ENCODE measurements around the gene EIF3A. TPM values are rescaled to one million over a fixed set of nuclear protein-coding genes. Genes with fewer than 3 reads are reported as not detected.

Gene EIF3A
- total RNA-seq, 1 experiment from 2014 or later: 89.3 TPM

DNA sequence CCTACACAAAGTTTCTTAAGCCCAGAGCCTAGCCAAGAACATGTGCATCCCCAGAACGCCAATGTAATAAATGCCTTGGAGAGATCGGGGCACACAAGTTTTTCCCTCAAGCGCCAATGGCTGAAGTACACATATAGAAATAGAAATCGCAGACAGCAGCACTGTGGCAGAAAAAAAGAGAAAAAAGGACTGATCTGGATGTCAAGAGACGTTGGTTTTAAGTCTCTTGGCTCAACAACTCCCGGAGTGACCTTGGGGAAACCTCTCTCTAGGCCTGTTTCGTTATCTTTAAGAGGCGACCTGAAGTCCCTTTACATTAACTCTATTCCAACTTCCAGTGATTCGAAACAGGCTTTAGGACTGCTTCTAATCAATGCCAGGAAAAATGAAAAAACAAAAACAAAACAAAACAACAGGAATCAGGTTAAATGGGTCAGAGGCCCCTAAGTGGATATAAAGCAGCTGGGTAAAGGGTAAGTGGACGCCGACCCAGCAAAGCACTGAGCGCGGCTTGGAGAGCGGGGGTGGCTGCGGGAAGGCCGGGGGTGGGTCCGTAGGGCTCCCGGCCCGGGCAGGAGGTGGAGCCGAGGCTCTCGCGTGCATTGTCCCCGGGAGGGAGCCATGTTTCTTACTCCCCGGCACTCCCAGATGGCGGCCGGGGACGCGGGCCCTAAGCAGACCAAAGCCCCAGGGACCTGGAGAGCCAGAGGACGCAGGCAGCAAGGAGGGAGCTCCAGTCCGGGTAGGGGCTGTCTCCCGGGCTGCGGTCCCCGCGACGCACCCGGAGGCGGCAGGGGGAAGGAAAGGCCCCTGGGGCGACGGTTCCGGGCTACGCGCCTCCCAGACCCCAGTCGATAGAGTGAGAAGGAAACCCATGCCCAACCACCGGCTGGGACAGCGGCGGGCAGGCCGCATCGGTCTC lies 757 bp downstream of the EIF3A start:
- peak; percentile 86 for DNase-seq

DNA sequence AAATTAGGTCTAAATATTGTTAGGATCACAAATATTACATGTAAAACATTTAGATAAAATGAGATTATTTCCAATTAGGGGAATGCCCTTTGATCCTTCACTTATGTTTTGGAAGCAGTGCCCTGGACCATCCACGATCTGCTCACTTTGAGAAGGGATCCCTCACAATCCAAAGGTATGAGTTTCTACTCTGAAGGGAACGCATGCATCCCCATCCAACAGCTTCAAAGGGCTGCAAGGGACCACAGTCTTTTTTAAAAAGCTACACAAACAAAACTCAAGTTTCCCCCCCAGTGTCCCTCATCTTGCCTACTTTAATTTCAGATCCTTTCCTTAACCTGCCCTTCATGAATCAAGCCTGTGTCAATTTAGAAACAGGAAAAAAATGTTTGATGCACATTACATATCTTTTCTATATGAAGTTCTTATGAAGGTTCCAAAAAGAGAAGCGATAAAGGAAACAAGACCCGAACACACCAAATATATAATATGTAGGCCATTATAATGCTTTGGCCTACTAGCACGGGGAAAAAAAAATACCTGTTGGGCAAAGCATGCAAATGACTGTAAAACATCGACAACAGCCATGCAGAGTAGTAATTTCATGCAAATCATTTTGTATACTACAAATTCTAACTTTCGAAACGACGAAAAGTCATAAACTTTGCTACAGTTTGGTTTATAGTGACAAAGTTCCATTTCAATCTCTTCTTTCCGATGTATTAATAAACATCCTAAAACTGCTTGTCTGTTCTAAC lies 2.0 kb downstream of the EIF3A start:
- no peak for DNase-seq
- Histone ChIP-seq H3K36me3 (replicated peaks; ENCODE audit: control insufficient read depth, insufficient read depth, low read length) (peaks cover 2% of the 10 kb centered on the region; the same call in 1 of the 2 replicates), H3K27me3 (ENCODE audit: control insufficient read depth, insufficient read depth, low read length) (no peaks in the 10 kb centered on the region), H3K4me3 (ENCODE audit: insufficient read depth, low read depth, low read length) (peak overlapping the region; percentile 99; the same call in 1 of the 2 replicates)

More for the DNA sequence above, 757 bp downstream of the EIF3A start:
- Histone ChIP-seq H3K4me3 (ENCODE audit: insufficient read depth, low read depth, low read length) (peak overlapping the region; percentile 99), H3K27me3 (ENCODE audit: control insufficient read depth, insufficient read depth, low read length) (no peaks in the 10 kb centered on the region), H3K36me3 (replicated peaks; ENCODE audit: control insufficient read depth, insufficient read depth, low read length) (peaks cover 2% of the 10 kb centered on the region; the same call in 1 of the 2 replicates)

DNA sequence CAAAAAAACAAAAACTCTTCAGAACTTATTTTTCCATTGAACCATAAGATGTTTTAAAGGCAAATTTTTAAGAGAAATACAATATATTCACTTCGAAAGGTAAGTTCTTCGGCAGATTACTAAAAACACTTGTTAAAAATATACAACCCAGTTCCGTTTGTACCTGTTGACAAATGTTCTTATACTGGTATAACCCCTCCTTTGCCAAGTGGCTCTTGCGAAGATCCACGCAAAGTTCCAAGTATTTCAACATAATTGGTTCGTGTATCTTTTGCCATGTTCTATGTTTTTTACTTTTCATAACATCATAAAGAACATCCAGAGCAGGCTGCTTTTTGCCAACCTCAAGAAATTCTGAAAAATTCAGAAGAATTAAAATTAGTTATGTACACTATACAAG lies 7.0 kb downstream of the EIF3A start:
- Histone ChIP-seq H3K4me3 (ENCODE audit: insufficient read depth, low read depth, low read length) (no peak overlapping the region), H3K27me3 (ENCODE audit: control insufficient read depth, insufficient read depth, low read length) (no peaks in the 10 kb centered on the region), H3K36me3 (replicated peaks; ENCODE audit: control insufficient read depth, insufficient read depth, low read length) (peaks cover 34% of the 10 kb centered on the region)
- no peak for DNase-seq

DNA sequence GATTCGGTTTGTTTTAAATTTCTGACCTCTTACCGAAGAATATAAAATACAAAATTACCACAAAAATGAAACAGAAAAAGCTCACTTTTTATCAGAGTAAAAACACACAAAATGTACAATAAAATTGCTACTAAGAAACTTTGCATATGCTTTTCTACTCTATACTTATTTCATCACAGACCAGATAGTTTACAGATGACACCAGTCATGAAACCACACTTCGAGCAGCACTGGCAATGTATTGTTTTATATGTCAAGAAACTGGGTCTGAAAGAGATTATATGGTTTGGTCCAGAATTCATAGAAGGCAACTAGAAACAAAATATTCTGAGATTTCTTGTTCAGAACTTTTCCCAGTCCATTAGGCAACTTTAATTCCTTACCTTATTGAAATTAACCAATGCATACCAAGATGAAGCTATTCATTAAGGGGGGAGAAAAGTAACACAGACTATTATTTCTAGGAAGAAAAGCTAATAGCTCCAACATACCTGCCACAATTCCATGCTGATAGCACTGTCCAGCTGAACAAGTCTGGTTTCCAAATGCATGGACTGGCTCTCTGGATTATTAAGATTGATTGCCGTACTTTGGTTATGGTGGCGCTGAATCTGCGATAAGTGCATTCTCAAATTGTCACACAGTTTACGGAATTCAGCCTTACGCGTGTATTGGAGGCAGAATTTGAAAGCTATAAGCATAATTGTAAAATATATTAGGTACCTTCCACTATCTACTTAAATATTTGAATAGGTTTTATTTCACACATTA lies 10.0 kb downstream of the EIF3A start:
- no peak for DNase-seq

DNA sequence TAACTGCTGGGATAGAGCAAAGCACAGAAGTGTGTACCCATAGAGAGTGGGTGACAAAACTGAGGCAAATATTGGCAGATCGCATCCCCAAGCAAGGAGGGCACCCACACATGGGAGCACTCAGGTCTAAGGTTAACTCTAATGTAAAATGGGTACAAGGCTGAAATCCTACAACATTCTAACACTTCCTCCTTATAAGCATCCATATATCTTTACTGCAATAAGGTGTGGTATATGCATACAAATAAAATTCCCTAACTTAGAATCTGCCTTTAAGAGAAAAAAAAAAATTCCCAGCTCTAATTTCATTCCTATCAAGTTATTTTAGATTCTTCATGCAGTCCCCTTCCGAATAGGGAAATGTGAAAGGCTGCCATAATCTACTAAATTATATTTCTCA lies 18.7 kb downstream of the EIF3A start:
- peaks cover 58% of the 10 kb centered on the region for H3K36me3 ChIP-seq (replicated peaks; ENCODE audit: control insufficient read depth, insufficient read depth, low read length)

More for the DNA sequence above, 10.0 kb downstream of the EIF3A start:
- Histone ChIP-seq H3K4me3 (ENCODE audit: insufficient read depth, low read depth, low read length) (no peak overlapping the region), H3K27me3 (ENCODE audit: control insufficient read depth, insufficient read depth, low read length) (no peaks in the 10 kb centered on the region), H3K36me3 (replicated peaks; ENCODE audit: control insufficient read depth, insufficient read depth, low read length) (peaks cover 46% of the 10 kb centered on the region)

DNA sequence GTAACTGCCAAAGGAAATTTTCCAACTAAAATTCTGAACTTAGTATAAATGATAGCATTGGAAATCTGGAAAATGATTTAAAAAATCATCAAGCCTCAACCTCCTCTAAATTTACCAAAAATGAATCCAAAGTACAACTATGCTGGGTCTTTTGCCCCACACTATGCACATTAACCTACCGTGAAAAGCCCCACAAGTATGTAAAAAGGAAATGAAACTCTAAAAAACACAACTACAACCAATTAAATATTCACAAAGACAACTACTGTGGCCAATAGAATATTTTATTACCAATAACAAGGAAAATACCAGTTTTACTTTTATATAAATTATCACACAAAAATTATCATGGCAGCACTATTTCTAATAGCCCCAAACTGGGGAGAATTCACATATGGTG lies 19.3 kb downstream of the EIF3A start:
- no peak overlapping the region for H3K4me3 ChIP-seq (ENCODE audit: insufficient read depth, low read depth, low read length)
- no peak for DNase-seq
- no peaks in the 10 kb centered on the region for H3K27me3 ChIP-seq (ENCODE audit: control insufficient read depth, insufficient read depth, low read length)
- H3K36me3 ChIP-seq (replicated peaks; ENCODE audit: control insufficient read depth, insufficient read depth, low read length): peaks cover 58% of the 10 kb centered on the region

More for the DNA sequence above, 18.7 kb downstream of the EIF3A start:
- Histone ChIP-seq H3K4me3 (ENCODE audit: insufficient read depth, low read depth, low read length) (no peak overlapping the region), H3K27me3 (ENCODE audit: control insufficient read depth, insufficient read depth, low read length) (no peaks in the 10 kb centered on the region)
- DNase-seq: no peak

DNA sequence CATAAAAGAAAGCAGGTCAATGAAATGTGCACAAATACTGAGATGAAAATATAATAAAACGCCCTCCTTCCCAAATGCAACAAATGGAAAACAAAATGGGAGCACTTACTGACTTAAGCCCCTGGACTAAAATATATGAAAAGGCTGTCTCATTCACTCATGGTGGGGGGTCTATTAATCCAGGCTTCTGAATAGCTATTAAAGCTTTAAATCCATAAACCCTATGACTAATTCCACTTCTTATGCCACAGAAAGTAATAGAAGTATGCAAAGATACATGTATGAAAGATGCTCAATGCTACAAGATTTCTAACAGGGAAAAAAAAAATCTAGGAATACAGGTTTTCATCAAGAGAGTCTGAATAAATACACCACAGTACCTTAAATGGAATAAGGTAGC lies 20.5 kb downstream of the EIF3A start:
- DNase-seq: no peak
- no peaks in the 10 kb centered on the region for H3K27me3 ChIP-seq (ENCODE audit: control insufficient read depth, insufficient read depth, low read length)
- peaks cover 60% of the 10 kb centered on the region for H3K36me3 ChIP-seq (replicated peaks; ENCODE audit: control insufficient read depth, insufficient read depth, low read length)
- H3K4me3 ChIP-seq (ENCODE audit: insufficient read depth, low read depth, low read length): no peak overlapping the region

DNA sequence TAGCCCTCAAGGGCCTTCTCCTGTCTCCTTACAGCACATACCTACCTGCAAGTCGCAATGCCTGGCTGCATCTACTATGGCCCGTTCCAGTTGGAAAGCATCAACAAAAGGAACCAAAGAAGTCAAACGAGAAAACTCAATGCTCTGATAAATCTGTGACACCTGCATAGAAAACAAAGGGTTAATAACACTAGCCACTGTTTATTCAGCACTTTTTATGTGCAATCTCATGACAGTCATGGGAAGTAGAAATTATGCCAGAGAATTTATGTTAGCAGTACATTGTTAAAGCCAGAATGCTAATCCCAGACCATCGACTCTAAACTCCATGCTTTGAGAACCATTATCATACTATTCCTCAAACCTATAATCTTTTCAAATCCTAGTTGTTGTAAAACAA lies 21.1 kb downstream of the EIF3A start:
- Histone ChIP-seq H3K27me3 (ENCODE audit: control insufficient read depth, insufficient read depth, low read length) (no peaks in the 10 kb centered on the region), H3K36me3 (replicated peaks; ENCODE audit: control insufficient read depth, insufficient read depth, low read length) (peaks cover 60% of the 10 kb centered on the region), H3K4me3 (ENCODE audit: insufficient read depth, low read depth, low read length) (no peak overlapping the region)
- DNase-seq: no peak

DNA sequence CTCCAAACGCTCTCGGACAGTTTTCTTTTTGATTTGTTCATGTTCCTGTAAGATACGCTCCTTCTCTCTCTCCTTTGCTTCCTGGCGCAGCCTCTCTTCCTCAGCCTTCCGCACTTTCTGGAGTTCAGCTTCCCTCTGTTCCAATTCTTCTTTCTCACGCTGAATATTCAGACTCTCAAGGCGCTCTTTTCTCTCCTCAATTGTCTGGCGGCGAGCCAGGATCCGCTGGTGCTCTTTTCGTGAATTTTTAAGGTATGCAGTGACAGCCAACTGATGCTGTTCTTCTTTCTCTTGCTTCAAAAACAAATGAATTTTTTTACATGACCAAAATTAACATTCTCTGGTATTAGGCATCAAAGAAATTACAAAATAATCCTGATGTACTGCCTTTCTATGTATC lies 22.6 kb downstream of the EIF3A start:
- Histone ChIP-seq H3K27me3 (ENCODE audit: control insufficient read depth, insufficient read depth, low read length) (no peaks in the 10 kb centered on the region), H3K36me3 (replicated peaks; ENCODE audit: control insufficient read depth, insufficient read depth, low read length) (peaks cover 60% of the 10 kb centered on the region), H3K4me3 (ENCODE audit: insufficient read depth, low read depth, low read length) (no peak overlapping the region)
- no peak for DNase-seq

DNA sequence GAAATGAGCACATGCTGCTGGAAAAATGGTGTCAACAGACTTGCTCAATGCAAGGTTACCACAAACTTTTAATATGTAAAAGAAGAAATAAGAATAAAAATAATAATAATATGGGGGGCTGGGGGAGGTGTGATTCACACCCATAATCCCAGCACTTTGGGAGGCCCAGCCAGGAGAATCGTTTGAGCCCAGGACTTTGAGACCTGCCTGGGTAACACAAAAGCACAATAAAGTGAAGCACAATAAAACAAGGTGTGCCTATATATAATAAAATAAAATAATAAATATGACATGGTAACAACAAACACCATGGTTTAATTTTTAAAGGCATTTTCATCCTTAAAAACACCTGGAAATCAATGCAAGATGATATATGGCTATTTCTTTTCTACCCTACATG lies 25.1 kb downstream of the EIF3A start:
- no peak overlapping the region for H3K4me3 ChIP-seq (ENCODE audit: insufficient read depth, low read depth, low read length)
- peaks cover 64% of the 10 kb centered on the region for H3K36me3 ChIP-seq (replicated peaks; ENCODE audit: control insufficient read depth, insufficient read depth, low read length)
- DNase-seq: no peak
- H3K27me3 ChIP-seq (ENCODE audit: control insufficient read depth, insufficient read depth, low read length): no peaks in the 10 kb centered on the region

DNA sequence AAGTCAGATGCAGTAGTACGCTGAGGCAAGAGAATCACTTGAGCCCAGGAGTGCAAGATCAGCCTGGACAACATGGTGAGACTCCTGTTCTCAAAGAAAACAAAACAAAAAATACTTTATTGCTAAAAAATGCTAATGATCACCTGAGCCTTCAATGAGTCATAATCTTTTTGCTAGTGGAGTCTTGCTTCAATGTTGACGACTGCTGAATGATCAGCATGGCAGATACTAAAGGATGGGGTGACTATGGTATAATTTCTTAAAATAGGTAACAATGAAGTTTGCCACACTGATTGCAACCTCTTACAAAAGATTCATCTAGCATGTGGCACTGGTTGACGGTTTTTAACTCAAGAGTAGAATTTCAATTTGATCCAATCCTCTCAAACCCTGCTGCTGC lies 28.8 kb downstream of the EIF3A start:
- Histone ChIP-seq H3K36me3 (replicated peaks; ENCODE audit: control insufficient read depth, insufficient read depth, low read length) (peaks cover 59% of the 10 kb centered on the region), H3K4me3 (ENCODE audit: insufficient read depth, low read depth, low read length) (no peak overlapping the region), H3K27me3 (ENCODE audit: control insufficient read depth, insufficient read depth, low read length) (no peaks in the 10 kb centered on the region)
- no peak for DNase-seq

DNA sequence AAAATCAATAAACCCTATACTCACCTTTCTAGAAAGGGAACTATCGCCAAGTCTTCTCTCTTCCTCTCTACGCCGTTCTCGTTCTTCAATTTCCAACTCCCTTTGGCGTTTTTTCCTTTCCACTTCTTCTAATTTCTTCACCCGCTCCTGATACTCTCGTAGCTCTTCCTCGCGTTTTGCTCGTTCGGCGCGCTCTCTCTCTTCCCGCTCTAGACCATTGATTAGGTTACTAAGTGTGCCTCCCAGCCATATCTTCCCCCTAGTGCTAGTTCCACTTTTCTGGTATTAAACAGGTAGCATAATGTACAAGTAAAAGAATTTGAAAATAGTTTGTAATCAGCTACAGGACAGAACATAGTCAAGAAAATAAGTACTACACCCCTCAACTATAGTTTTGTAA lies 30.8 kb downstream of the EIF3A start:
- no peak overlapping the region for H3K4me3 ChIP-seq (ENCODE audit: insufficient read depth, low read depth, low read length)
- H3K27me3 ChIP-seq (ENCODE audit: control insufficient read depth, insufficient read depth, low read length): no peaks in the 10 kb centered on the region
- no peak for DNase-seq

DNA sequence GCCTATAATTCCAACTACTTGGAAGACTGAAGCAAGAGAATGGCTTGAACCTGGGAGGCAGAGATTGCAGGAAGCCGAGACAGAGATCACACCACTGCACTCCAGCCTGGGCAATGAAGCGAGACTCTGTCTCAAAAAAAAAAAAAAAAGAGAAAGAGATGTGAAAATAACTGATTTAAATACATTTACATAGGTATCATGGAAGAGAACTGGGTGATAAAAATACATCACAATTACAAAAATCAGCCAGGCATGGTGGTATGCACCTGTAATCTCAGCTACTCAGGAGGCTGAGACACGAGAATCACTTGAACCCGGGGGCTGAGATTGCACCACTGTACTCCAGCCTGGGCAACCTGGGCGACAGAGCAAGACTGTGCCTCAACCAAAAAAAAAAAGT lies 31.3 kb downstream of the EIF3A start:
- Histone ChIP-seq H3K4me3 (ENCODE audit: insufficient read depth, low read depth, low read length) (no peak overlapping the region), H3K36me3 (replicated peaks; ENCODE audit: control insufficient read depth, insufficient read depth, low read length) (peaks cover 51% of the 10 kb centered on the region), H3K27me3 (ENCODE audit: control insufficient read depth, insufficient read depth, low read length) (no peaks in the 10 kb centered on the region)
- no peak for DNase-seq

More for the DNA sequence above, 30.8 kb downstream of the EIF3A start:
- H3K36me3 ChIP-seq (replicated peaks; ENCODE audit: control insufficient read depth, insufficient read depth, low read length): peaks cover 54% of the 10 kb centered on the region

DNA sequence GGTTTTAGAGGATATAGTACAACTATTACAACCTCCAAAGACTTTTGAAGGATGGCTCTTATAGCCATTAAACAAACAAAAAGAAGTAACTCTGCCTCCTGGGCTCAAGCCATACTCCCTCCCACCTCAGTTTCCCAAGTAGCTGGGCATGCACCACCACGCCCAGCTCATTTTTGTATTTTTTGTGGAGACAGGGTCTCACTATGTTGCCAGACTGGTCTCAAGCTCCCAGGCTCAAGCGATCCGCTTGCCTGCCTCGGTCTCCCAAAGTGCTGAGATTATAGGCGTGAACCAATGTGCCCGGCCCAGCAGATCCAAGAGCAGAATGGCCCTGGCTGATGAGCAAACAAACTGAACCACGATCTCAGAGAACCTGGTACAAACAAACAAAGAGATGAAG lies 35.1 kb downstream of the EIF3A start:
- Histone ChIP-seq H3K27me3 (ENCODE audit: control insufficient read depth, insufficient read depth, low read length) (no peaks in the 10 kb centered on the region), H3K36me3 (replicated peaks; ENCODE audit: control insufficient read depth, insufficient read depth, low read length) (peaks cover 49% of the 10 kb centered on the region), H3K4me3 (ENCODE audit: insufficient read depth, low read depth, low read length) (no peak overlapping the region)
- DNase-seq: no peak
